Coronary artery (tissue), 2 donors: ENCODE data around the gene RAB15.

Experiments used
- DNase-seq: peaks from one replicate; pipeline ENCODE4 v3.0.0-alpha.2; 2017; ENCODE audit warnings: low spot score
- H3K27ac ChIP-seq, 2 donors: fragments of 200-600 bp; sonication (generic); one replicate each; pipeline ENCODE4 v1.5.1; 2016 to 2019
- H3K4me3 ChIP-seq: fragments of 200-600 bp; sonication (generic); 2 replicates; pipeline ENCODE4 v1.5.1; 2016; ENCODE audit warnings: mild to moderate bottlenecking, moderate library complexity
- TF ChIP-seq, protein P1 (sequence below): fragments of 200-600 bp; sonication (generic); IDR thresholded peaks from one replicate; pipeline ENCODE4 v1.5.1; 2019; ENCODE audit warnings: antibody characterized with exemption

The RAB15 gene

DNA sequence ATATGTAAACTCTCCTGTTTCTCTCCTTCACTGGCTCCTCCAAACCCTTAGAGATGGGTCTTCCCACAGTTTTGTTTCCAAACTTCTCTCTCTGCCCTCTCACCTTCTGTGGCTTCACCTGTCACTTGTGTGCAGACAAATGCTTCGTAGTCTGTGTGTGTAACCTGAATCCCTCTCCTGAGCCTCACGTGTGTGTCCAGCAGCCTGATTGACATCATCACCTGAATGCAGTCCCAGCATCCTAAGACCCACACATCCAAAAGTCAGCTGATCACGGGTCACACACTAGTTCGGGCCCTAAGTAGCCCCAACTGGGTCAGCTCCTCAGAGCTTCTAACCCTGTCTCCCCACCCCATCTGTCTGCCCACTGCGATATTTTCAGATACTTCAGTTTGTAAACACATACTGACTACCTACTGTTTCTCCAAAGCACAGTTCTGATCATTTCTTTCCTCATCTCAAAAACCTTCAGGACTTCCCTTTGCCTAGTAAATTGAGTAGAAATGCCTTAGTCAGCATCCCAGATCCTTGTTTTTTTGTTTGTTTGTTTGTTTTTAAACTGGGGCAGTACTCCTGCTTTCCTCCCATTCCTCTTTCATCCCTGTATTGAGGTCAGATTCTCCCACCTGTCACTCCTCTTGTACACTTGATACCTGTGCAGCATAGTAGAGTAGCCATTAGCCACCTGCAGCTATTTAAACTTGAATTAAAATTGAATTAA is 38.2 kb upstream of the RAB15 start:
- H3K27ac ChIP-seq: no peak overlapping the region
- no peak for DNase-seq
- TF ChIP-seq, protein P1, sequence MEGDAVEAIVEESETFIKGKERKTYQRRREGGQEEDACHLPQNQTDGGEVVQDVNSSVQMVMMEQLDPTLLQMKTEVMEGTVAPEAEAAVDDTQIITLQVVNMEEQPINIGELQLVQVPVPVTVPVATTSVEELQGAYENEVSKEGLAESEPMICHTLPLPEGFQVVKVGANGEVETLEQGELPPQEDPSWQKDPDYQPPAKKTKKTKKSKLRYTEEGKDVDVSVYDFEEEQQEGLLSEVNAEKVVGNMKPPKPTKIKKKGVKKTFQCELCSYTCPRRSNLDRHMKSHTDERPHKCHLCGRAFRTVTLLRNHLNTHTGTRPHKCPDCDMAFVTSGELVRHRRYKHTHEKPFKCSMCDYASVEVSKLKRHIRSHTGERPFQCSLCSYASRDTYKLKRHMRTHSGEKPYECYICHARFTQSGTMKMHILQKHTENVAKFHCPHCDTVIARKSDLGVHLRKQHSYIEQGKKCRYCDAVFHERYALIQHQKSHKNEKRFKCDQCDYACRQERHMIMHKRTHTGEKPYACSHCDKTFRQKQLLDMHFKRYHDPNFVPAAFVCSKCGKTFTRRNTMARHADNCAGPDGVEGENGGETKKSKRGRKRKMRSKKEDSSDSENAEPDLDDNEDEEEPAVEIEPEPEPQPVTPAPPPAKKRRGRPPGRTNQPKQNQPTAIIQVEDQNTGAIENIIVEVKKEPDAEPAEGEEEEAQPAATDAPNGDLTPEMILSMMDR: no peak
- H3K4me3 ChIP-seq: no peak overlapping the region

DNA sequence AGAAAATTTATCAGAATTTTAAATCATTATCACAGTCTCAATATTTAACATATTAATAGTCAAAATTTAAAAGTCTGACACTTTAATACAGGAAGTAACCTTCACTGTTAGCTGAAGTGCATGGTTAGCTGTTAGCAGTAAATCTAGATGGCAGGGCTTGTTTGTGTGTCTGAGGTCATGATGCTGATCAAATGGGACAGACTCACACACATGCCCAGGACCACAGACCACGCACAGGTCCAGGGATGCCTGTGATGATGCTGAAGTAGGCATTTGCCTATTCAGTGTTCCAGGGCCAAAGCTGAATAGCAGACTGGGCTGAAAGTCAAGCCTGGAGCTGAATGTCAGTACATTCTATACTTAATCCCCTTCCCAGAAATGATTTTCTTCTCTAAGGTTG is 35.1 kb upstream of the RAB15 start:
- no peak overlapping the region for H3K27ac ChIP-seq
- TF ChIP-seq, protein P1: no peak
- no peak for DNase-seq
- no peak overlapping the region for H3K4me3 ChIP-seq

DNA sequence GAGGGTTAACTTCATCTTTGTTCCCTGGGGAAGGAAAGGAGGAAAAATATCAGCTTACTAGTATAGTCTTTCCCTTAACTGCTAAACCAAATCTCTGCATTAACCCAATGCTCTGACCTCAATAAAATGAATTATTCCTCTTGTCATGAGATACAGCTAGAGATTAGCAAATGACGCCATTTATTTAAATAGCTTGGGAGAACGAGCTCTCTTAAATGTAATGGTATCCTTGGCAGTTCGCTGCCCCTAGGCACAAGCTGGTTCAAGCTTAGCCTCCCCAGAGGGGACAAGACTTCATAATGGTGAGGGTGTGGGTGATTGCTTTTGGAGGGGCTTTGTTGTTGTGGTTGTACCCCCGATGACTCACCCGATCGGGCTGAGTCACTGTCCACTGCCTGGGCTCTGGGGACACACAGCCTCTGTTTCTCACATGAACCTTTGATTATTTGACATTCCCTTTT is 34.2 kb upstream of the RAB15 start:
- H3K4me3 ChIP-seq: no peak overlapping the region
- no peak for DNase-seq
- TF ChIP-seq, protein P1: no peak
- no peak overlapping the region for H3K27ac ChIP-seq

DNA sequence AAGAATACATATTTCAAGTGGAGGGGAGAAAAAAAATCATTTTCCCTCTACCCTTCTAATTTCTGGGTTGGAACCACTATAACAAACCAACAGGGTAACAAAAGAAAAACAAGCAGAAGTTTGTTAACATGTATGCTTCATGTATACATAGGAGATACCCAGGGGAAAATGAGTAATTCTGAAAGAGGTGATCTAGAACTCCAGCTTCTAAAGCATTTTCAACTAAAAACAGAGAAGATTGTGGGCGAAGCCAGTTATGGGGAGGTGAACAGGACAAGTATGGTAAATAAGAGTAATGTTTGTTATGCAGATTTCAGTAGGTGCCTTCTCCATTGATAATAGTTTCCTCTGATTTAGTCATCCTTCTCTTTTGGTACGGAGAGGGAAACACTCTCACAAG is 31.3 kb upstream of the RAB15 start:
- TF ChIP-seq, protein P1: no peak
- no peak for DNase-seq
- no peak overlapping the region for H3K27ac ChIP-seq
- H3K4me3 ChIP-seq: no peak overlapping the region

- TF ChIP-seq, protein P1: no peak
- no peak for DNase-seq
- Histone ChIP-seq H3K4me3 (no peak overlapping the region), H3K27ac (no peak overlapping the region)
These were observed 30.6 kb upstream of the RAB15 start for GRCh38 chr14:65002586-65003210.

DNA sequence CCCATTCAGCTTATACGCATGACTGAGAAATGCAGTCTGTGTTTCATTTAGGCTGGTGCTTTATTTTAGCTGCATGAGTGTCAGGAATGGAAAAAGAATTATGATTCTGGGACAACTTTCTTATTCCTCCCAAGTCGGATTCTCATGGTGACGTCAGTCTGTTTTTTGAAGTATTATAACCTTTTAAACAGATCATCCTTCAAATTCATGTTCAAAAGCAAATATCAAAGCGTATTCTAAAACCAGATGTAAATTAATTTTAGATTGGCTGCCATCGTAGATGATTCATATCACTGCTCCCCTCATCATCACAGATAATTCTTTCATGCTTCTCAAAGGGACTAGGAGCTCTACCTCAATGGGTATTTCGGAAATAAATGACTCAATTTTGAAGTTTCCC is 29.6 kb upstream of the RAB15 start:
- TF ChIP-seq, protein P1: no peak
- no peak overlapping the region for H3K4me3 ChIP-seq
- no peak overlapping the region for H3K27ac ChIP-seq
- DNase-seq: no peak
